ENCODE results near the gene CPN2.

CPN2 gene

DNA sequence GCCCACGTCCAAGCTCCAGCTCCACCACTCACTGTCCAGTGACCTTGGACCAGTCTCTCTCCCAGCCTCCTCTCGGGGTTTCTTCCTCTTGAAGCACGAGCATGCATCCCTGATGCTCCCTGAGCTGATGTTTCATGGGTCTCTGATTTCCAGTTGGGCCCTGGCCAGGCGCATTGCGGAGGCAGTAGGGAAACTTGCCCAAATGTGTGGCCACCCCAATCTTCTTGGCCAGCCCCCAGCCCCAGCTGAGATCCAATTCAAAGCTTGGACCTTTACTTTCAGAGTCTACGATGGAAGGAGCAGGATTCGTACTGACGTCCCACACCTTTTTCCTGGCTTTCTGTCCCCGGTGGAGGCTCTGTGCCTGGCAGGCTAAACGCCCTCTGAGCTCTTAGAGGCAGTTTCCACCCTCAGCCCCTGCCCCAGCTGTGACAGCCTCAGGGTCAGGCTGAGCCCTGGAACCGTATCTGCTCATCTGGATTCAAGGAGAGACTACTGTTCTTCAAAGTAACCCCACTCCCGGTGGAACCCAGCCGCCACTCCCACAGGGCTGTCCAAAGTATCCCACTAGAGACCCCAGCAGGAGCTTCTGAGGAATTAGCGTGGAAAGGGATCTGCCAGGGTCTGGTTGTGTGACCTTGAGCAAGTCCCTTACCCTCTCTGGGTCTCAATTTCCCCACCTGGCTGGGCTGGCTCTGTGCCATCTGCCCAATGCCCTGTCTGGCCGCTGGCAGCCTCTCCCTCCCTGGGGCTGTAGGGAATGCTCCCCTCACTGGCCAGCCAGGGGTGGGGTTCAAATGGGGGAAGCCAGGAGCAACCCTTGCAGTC lies 37.4 kb downstream of the CPN2 start:
- no peak for DNase-seq (ENCODE audit: low read depth in 2 of 2)

DNA sequence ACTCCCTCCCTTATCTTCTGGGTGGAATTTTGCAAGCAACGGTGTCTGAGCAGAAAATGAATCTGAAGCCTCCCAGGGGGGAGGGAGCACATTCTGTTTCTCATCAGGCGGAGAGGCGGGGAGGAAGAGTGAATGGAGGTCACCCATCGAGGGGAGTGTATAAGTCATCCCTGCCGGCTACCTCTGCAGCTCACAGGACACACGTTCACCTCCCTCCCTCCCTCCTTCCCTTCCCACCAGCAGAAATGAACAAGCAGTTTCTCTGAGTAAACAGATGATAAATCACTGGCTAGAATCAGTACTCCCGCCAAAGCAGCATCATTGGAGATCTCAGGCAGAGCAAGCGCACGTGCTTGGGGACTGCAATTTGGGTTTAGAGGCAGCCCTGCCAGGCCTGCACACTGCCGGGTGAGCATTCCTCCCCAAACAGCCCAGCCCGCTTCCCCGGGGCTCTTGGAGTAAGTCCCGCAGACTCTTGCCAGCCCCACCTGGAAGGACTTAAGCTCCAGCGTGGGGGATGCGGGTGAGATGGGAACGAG lies 38.3 kb downstream of the CPN2 start:
- peak; percentile 91 for DNase-seq (ENCODE audit: low read depth in 2 of 2)

DNA sequence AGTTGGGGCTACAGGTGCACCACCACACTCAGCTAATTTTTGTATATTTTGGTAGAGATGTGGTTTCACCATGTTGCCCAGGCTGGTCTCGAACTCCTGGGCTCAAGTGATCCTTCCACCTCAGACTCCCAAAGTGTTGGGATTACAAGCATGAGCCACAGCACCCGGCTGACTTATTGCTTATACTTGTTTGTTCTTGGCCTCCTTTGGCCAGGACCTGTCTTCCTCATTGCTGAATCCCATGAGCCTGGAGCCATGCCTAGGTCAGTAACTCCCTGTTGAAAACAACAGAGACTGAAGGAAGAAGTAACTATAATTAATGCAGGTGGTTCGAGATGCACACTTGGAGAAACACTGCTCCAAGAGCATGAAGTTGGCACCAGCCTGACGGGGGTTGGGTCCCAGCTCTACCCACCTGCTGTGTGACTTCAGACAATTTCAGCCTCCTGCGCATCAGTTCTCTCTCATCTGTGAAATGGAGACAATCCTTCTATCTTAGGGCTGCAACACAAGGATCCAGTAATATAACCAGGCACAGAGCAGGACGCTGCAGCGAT lies 38.9 kb downstream of the CPN2 start:
- no peak for DNase-seq (ENCODE audit: low read depth in 2 of 2)

DNA sequence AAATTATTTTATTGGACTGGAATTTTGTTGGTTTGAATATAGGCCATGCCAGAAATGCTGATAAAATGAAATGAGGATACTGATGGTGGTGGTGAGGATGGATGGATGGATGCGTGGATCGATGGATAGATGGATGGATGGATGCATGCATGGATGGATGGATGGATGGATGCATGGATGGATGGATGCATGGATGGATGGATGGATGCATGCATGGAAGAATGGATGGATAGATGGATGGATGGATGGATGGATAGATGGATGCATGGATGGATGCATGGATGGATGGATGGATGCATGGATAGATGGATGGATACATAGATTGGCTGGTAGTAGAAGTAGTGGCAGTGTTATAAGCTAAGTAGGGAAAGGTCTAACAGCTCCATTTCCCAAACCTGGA lies 40.1 kb downstream of the CPN2 start:
- no peak for DNase-seq (ENCODE audit: low read depth in 2 of 2)

DNA sequence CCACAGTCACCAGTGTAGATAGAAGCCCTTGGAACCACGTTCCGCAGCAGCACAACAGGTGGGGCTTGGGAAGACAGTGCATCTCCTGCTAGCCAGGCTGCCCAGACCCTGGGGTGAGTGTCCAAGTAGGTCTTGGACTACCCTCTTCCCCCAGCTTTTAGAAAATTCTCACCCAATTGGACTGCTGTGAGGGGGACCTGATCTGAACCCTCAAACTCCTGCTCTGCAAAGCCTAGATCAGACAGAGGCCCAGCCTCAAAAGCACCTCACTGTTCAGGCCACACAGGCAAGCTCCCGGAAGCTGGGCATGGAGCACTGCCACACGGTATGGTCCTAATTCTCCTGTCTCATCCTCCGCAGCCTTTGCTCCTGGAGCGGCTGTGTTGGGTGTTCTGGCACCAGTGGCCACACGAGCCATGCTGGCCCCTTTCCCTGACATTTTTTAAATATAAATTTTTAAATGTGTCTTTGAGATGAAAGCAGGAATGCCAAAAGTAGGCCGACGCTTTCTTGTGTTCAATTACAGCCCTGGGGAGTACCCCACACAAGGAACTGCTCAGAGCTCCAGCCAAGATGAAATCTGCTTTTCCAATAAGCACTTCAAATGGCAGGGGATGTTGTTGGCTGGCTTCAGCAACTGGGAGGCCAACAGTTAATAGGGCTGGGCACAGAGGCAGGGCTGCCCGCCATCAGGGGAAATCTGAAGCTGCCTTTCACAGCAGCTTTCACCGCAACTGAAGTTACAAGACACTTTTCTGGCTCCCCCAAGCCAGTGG lies 40.9 kb downstream of the CPN2 start:
- DNase-seq (ENCODE audit: low read depth in 2 of 2) = no peak

DNA sequence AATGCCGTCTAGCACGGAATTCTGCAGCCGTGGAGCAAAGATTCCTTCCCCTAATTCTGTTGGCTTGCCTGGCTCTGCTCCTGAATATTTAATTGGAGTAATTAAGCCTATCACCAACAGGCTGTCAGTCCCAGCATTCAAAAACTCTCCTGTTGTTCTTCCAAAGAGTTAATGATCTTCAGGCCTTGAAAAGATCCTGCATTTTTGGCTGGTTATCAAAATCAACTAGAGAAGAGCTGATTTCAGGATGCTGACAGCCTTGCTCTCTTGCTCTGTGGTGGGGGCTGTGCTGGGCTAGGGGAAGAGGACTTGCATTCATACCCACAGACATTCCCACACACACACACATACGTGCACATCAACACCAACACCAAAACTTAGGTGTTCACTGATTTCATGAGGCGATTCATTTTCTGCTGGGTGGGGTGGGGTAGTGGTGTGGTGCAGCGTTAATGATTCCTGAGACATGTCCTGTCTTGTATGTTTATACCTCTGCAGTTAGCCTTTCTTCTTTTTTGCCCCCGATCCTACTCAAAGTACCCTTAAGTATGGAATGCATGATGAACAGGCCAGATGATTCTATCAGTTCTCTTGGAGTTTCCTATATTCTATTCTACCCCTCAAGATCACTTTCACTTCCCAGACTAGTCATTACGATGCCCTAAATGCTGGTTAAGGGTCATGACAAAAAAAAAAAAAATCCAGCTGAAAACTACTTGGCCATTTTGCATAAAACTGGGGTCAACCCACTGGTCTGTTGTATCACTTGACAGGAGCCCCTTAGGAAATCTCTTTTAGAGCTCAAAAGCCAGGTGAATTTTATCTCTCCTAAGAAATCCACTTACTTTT lies 42.3 kb downstream of the CPN2 start:
- DNase-seq (ENCODE audit: low read depth in 2 of 2) = no peak

DNA sequence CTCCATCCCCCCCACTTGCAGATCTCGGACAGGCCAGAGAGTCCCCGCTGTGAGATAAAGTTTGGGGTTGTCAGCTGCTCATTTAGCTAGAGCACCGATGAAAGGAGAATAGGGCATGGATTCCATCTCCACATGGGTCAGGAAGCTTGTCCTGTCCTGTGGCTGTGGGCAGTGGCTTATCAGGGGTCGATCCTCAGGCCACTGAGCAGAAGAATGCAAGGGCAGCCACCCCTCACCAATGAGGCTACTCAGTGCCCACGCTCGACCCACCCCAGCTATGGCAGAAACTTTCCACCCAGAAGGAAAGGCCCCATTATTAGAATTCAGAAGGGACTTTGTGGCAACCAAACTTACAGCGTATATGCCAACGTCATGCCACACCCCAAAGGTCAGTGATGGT lies 43.3 kb downstream of the CPN2 start:
- DNase-seq (ENCODE audit: low read depth in 2 of 2) = no peak

DNA sequence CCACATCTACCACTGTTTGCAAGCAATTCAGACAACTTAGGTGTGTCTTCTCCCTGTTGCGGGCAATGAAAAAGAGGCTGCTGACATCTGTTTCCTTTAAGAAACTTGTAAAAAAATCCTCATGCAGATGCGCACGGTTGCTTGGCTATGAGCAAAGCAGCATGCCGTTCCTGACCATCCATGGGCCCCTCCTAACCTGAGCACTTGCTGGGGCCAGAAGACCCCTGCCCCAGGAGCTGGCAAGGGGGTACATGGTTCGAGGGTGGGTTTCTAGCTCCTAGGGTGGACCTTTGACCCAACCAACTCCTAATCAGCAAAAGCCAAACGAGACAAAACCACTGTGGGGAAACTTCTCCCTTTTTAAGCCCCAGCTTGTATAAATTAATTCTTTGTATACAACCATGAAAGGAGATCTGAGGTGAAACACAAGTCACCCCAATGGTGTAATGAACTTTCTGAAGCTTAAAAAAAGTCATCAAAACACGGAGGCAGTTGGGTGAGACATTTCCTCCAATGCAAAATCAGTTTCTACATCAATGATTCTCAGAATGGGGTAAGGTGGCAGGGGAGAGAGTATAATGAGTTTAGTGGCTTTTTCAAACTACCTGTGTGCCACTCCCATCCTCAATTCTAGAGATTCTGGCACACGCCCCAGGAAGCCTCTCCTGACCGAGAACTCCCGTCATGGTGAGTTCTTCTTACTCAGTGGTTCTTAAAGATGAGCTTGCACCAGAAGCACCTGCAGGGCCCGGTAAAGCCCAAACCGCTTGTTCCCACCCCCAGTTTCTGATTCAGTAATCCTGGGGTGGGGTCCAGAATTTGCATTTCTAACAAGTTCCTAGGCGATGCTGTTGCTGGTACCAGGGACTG lies 44.1 kb downstream of the CPN2 start:
- DNase-seq (ENCODE audit: low read depth in 2 of 2) = no peak

DNA sequence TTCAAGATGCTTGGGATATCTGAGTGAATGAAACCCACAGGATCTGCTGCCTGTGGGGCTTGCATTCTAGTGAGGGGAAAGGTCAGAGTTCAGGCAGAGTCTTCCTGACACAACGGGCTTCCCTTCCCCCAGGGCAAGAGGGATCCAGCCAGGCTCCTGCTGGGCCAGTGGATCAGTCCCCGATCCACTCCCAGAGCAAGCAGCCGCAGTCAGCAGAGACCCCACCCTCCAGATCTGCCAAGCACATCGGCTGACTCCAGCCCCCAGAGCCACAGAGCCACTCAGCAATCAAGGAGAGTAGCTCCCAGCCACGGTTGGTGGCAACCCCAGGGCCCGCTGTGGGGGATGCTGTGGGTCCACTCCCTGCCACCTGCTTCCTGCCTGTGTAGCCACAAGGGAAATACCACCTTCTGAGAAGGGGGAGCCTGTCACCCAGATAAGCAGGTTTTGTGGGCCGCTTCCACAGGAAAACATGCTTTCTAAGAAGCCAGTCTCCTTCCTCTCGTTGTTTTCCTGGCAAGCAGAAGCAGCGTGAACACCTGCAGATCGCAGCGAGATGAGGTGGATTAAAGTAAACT lies 44.9 kb downstream of the CPN2 start:
- no peak for DNase-seq (ENCODE audit: low read depth in 2 of 2)

DNA sequence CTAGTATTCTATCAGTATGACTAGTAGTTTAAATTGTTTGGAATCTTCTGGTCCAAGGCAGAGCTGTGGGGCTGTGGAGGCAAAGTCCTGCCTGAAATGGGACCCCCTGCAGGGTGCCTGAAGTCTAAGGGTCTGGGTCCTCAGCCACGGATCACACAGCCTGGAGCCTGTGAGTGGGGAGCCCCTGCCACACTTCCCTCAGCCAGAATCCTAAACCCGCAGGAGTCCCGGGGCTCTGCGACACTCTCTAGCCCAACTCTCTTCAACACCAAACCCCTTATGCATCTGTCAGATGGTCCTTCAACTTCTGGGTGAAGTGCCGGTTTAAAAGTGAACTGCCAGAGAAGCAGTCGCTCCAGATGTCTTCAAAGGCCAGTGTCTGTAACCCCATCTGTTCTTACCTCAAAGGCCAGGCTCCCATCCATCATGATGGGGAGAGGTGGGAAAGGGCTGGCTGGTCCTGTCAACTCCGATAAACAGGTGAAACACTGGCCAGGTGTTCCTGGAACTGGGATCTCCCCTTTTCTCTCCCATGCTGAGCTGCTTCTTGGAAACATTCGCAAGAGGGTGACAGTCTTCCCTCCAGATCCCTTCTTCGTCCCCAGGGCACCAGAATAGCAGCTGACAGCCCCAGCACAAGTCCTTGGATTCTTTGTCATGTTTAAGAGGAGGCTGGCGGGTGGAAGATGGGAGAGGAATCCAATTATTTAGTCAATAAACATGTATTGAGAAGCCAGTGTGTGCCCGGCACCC lies 45.6 kb downstream of the CPN2 start:
- DNase-seq (ENCODE audit: low read depth in 2 of 2) = no peak

DNA sequence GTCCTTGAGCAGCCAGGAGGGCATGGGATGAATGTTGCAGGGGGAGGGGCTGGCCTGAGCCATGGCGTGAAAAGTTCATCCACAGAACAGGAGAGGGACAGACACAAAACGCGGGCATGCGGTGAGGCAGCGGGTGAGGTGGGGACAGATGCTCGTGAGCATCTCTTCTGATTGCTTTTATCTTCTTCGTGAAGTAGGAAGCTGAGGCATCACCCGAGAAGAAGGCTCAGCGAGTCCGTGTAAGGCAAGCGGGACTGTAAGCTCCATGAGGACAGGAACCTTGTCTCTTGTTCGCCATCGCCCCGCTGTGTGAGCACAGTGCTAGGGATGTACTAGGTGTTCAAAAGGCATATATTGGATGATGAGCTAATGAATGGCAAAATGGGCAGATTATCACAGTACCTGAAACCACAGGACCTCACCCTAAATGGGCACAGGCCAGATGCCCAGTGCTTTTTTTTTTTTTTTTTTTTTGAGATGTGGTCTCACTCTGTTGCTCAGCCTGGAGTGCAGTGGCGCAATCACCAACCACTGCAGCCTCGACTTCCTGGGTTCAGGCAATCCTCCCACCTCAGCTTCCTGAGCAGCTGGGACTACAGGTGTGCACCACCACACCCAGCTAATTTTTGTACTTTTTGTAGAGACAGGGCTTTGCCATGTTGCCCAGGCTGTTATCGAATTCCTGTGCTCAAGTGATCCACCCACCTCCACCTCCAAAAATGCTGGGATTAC lies 46.8 kb downstream of the CPN2 start:
- no peak for DNase-seq (ENCODE audit: low read depth in 2 of 2)

DNA sequence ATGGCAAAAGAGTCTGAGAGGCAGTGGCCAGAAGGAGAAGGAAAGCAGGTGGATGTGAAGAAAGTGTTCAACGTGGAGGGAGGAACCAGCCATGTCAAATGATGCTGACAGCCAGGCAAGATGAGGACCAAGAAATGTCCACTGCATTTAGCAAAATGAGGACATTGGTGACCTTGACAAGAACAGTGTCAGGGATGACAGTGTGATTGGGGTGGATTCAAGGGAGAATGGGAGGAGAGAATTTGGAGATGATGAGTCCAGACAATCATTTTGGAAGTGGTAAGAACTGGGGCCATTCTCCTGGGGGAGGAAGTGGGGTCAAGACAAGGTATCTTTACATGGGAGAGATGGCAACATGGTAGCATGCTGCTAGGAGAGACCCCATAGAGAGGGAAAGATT lies 47.4 kb downstream of the CPN2 start:
- DNase-seq (ENCODE audit: low read depth in 2 of 2) = no peak

DNA sequence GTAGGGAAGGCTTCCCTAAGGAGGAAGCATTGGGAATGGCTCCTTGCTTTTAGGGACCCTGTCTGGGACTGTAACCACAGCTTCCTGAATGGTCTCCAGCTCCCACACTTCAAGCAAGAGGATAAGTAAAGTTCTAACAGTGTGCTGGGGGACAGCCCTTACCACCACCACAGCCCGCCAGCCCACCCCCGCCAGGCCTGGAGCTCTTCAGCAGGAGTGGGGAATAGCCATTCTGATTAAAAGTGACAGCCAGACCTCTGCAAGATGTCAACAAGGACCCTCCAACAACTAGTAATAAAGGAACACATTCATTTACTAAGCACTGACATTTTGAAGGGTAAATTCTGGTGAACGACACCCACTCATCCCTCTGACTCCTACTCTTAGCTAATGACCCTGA lies 49.4 kb downstream of the CPN2 start:
- DNase-seq (ENCODE audit: low read depth in 2 of 2) = no peak

DNA sequence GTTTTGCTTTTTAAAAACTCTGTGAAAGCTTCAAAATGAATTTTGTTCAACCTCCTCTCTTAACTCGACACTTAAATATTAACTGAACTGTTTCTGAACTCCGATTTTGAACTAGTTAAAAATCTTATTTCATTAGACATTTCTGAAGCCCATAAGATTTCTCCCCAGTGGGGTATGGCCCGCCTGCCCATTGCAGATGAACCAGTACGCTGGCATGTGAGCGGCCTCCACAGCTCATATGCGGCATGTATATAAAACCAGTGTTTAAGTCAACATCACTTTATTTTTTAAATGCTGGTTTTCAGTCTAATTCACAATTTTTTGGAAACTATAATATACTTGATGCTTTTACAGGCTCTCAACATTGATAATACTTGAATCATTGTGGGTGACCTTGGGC lies 50.2 kb downstream of the CPN2 start:
- no peak for DNase-seq (ENCODE audit: low read depth in 2 of 2)

DNA sequence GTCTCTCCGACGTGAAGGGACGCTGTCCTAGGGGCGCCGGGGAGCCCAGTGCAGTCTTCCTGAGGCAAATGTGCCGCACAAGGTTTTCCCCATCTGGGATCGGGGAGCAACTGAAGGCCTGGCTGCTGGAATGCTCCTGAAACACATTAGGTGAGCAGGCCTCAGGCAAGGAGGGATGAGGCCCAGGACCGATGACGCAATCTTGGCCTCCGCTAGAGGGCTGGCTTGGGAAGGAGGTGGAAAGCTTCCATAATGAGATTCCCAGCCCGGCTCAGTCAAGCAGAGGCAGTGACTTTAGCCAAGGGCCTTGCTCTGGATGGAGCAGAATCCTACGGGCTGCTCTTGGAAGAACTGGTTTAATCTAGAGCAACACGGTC lies 50.8 kb downstream of the CPN2 start:
- DNase-seq (ENCODE audit: low read depth in 2 of 2) = no peak

DNA sequence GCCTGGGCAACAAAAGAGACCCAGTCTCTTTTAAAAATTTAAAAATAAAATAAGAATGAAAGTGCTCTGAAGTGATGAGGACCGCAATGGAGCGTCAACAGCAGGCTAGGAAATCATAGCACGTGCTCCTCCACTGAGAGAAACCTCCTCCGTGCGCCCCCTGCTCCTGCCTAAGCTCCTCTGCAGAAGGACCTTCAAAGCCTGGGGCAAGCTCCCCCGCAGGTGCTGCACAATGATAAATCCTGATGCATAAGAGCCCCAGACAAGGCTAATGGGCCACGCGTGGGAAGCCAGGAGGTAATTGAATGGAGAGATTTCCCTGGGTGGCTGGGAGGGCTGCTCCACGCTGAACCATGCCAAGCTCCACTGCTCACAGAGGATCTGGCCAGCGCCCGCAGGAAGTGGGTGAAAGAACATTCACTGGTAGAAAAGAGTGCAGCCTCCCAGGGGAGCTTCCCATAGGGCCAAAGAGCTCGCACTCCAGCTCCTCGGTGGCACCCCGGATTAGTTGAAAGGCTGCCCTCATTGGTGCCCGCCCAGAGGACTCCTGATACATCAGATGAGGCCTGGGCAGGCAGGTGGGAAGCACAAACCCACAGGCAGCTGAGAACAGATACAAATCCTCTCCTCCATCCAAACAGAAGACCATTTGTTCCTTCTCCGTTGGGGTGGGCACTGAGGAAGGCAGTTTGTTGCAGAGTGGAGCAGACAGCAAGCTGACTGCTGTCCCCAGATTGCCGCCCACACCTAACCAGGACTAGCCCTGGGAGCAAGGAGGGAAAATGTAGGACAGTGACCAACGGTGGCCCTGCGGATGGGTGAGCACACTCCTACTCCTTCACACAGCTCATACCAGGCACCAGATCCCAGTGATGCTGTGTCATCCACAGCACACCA lies 52.5 kb downstream of the CPN2 start:
- DNase-seq (ENCODE audit: low read depth in 2 of 2) = no peak

DNA sequence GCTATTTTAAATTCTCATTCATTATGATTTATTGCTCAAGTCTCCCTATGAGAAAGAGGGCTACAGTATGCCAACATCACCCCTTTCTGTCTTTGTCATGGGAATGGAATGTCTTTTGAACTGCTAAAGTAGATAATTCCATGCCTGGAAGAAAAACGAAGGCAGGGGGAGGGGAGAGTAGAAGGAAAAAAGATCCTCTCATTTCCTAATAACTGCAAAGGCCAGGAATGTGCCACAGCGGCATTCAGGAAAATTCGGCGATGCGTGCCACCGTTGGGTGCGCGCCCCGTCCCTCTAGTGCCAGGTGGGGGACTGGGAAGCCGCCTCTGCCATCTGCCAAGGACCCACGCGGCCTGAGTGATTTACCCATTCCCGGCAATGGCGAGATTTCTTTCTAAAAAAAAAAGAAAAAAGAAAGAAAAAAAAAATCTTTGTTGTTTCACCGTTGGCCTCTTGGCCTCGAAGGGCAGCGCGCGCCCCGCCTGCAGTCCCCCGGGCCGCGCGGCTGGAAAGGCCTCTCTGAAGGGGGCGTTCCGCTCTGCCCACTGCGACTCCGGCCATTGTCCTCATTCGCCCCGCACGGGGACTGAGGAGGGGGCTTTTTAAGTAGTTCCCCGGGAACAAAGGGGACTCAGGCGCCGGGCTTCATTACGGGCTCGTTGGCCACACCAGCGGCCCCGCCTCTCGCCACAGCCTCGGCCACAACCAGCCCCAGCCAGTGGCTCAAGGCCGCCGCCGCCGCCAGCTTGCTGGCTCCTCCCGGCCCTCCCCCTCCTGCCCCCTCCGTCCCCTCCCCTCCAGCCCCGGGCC lies 54.5 kb downstream of the CPN2 start:
- peak in 1 of 2 experiments; percentile 69 for DNase-seq (ENCODE audit: low read depth in 2 of 2)
